ENCODE results near the gene COTL1.

Gene COTL1

GRCh38 chr16:84531671-84532111 is 86.2 kb downstream of the COTL1 start:
- H3K4me1 ChIP-seq (ENCODE audit: control insufficient read depth in 1 of 2, insufficient read depth in 1 of 2, low read depth in 1 of 2, low read length in 1 of 2), result peaks cover 32 to 50% of the 10 kb centered on the region in 2 experiments
- H3K27ac ChIP-seq, result no peak overlapping the region
- TF ChIP-seq, protein P1, sequence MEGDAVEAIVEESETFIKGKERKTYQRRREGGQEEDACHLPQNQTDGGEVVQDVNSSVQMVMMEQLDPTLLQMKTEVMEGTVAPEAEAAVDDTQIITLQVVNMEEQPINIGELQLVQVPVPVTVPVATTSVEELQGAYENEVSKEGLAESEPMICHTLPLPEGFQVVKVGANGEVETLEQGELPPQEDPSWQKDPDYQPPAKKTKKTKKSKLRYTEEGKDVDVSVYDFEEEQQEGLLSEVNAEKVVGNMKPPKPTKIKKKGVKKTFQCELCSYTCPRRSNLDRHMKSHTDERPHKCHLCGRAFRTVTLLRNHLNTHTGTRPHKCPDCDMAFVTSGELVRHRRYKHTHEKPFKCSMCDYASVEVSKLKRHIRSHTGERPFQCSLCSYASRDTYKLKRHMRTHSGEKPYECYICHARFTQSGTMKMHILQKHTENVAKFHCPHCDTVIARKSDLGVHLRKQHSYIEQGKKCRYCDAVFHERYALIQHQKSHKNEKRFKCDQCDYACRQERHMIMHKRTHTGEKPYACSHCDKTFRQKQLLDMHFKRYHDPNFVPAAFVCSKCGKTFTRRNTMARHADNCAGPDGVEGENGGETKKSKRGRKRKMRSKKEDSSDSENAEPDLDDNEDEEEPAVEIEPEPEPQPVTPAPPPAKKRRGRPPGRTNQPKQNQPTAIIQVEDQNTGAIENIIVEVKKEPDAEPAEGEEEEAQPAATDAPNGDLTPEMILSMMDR (IDR thresholded peaks at IDR 0.05), result no peak
- no peaks in the 10 kb centered on the region for H3K9me3 ChIP-seq
- H3K36me3 ChIP-seq, result no peaks in the 10 kb centered on the region
- H3K4me3 ChIP-seq (ENCODE audit: low read depth in 1 of 2, low read length in 1 of 2), result no peak overlapping the region
- H3K27me3 ChIP-seq, result peaks cover 30% of the 10 kb centered on the region

DNA sequence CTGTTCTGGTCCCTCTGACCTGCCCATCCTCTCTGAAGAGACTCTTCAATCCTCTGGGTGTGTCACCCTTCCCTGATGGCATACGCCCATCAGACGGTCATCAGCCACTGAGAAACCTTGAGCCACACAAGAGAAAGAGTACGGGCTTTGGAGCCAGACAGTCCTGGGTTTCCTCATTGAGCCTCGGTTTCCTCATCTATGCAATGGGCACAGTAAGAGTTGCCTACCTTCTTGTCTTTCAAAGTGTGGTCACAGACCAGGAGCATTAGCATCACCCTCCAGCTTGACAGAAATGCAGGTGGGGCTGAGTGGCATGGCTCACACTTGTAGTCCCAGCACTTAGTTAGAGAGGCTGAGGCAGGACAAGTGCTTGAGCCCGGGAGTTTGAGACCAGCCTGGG is 87.3 kb downstream of the COTL1 start:
- Histone ChIP-seq H3K27me3 (peaks cover 30% of the 10 kb centered on the region), H3K4me3 (ENCODE audit: low read depth in 1 of 2, low read length in 1 of 2) (no peak overlapping the region), H3K36me3 (no peaks in the 10 kb centered on the region), H3K4me1 (ENCODE audit: control insufficient read depth in 1 of 2, insufficient read depth in 1 of 2, low read depth in 1 of 2, low read length in 1 of 2) (peaks cover 37 to 52% of the 10 kb centered on the region in 2 experiments), H3K27ac (no peak overlapping the region), H3K9me3 (no peaks in the 10 kb centered on the region)
- TF ChIP-seq, protein P1 (IDR thresholded peaks at IDR 0.05), result no peak

DNA sequence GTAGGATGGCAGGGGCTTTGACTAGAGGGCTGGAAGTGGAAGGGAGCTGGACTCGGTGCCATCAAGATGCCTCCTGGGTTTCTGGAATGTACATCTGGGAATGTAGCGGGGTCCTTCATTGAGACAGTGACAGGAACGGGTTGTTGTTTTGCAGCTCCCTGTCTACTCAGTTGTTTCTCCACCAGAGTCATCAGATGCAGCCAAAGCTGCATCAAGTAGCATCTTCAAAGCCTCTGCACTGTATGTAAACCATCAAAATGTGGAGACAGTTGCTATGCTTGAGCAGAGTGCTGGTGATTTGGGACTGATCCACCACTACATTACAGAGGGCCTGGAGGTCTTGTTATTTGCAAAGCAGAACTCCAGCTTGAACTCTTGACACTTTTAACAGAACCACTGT is 88.3 kb downstream of the COTL1 start:
- Histone ChIP-seq H3K27ac (no peak overlapping the region), H3K4me3 (ENCODE audit: low read depth in 1 of 2, low read length in 1 of 2) (no peak overlapping the region), H3K27me3 (peaks cover 30% of the 10 kb centered on the region), H3K4me1 (ENCODE audit: control insufficient read depth in 1 of 2, insufficient read depth in 1 of 2, low read depth in 1 of 2, low read length in 1 of 2) (peaks cover 28 to 42% of the 10 kb centered on the region in 2 experiments), H3K9me3 (no peaks in the 10 kb centered on the region), H3K36me3 (no peaks in the 10 kb centered on the region)
- TF ChIP-seq, protein P1 (IDR thresholded peaks at IDR 0.05), result no peak

- Histone ChIP-seq H3K9me3 (no peaks in the 10 kb centered on the region), H3K27me3 (peaks cover 23% of the 10 kb centered on the region), H3K36me3 (no peaks in the 10 kb centered on the region), H3K4me3 (ENCODE audit: low read depth in 1 of 2, low read length in 1 of 2) (peak overlapping the region in 1 of 2 experiments; percentile 22), H3K27ac (peak overlapping the region; percentile 80), H3K4me1 (ENCODE audit: control insufficient read depth in 1 of 2, insufficient read depth in 1 of 2, low read depth in 1 of 2, low read length in 1 of 2) (peaks cover 22 to 32% of the 10 kb centered on the region in 2 experiments)
- TF ChIP-seq, protein P1 (IDR thresholded peaks at IDR 0.05), result peak; percentile 3
Measured at GRCh38 chr16:84528322-84528721, 89.6 kb downstream of the COTL1 start.

- peaks cover 22 to 32% of the 10 kb centered on the region in 2 experiments for H3K4me1 ChIP-seq (ENCODE audit: control insufficient read depth in 1 of 2, insufficient read depth in 1 of 2, low read depth in 1 of 2, low read length in 1 of 2)
- H3K36me3 ChIP-seq, result no peaks in the 10 kb centered on the region
- TF ChIP-seq, protein P1 (IDR thresholded peaks at IDR 0.05), result peak; percentile 10
Measured at GRCh38 chr16:84527532-84528269, 90.2 kb downstream of the COTL1 start.

More at GRCh38 chr16:84527532-84528269, 90.2 kb downstream of the COTL1 start:
- Histone ChIP-seq H3K27me3 (peaks cover 17% of the 10 kb centered on the region), H3K4me3 (ENCODE audit: low read depth in 1 of 2, low read length in 1 of 2) (peak overlapping the region in 1 of 2 experiments; percentile 22), H3K27ac (peak overlapping the region; percentile 80), H3K9me3 (no peaks in the 10 kb centered on the region)
